H1 (cell line): ENCODE measurements around the gene GCM1. TPM values are rescaled to one million over a fixed set of nuclear protein-coding genes. Genes with fewer than 3 reads are reported as not detected.

Source experiments
- SIRT6 ChIP-seq: IDR thresholded peaks from one replicate; pipeline ENCODE4 v1.7.1; 2012; ENCODE audit warnings: low read length, inconsistent platforms
- SP1 ChIP-seq: IDR thresholded peaks from 2 replicates; pipeline ENCODE4 v1.6.1; 2011; ENCODE audit warnings: low read depth, low read length
- polyA plus RNA-seq, 7 experiments: library from polyadenylated mRNA; depleted of rRNA in 3 of 7; stranded (reverse) in 5 of 7; unstranded in 2 of 7; fragments of >200 nt in 5 of 7; fragments of 200-250 nt in 2 of 7; gene quantifications; 1 replicate in 5 of 7; 2 replicates in 1 of 7; 4 replicates in 1 of 7; pipeline versions ENCODE4 v1.2.1 to v1.2.3, GENCODE V29; 2011 to 2013; ENCODE audit warnings: missing spikeins in 2 of 7, mixed read lengths in 2 of 7
- total RNA-seq: library from RNA; stranded (reverse); fragmentation: NEBNext Ultra II Directional; extraction: Animal tissue kit (Norgen Biotek cat#: 25700); gene quantifications from 2 replicates; pipeline ENCODE4 v1.2.1, GENCODE V29; 2021

Gene GCM1
- total and polyA plus RNA-seq, 2 of the 8 experiments (the other 6 are each of a cell fraction or from before 2014, with no cell fraction given): not detected

GRCh38 chr6:53179961-53180651 lies 31.5 kb upstream of the GCM1 start (continued):
- TF ChIP-seq SIRT6 (no peak), SP1 (no peak)
